DOHH2 (cell line): ENCODE results near the gene TTBK2.

Experiments used
- CTCF ChIP-seq: fragments of 200-600 bp; sonication (generic); IDR thresholded peaks from one replicate; pipeline ENCODE4 v1.5.1; 2014; ENCODE audit warnings: antibody characterized with exemption, mild to moderate bottlenecking, low read depth, low read length; ENCODE audit not compliant: poor library complexity, severe bottlenecking
- EZH2phosphoT487 ChIP-seq: fragments of 200-600 bp; sonication (generic); IDR thresholded peaks from 2 replicates; pipeline ENCODE4 v1.6.1; 2017; ENCODE audit warnings: borderline replicate concordance, mild to moderate bottlenecking, antibody characterized with exemption, low read length, moderate library complexity, mixed read lengths

- TF ChIP-seq CTCF (no peak), EZH2phosphoT487 (no peak)
Measured at GRCh38 chr15:42692997-42693396, 227.6 kb downstream of the TTBK2 start.
